A673 (cell line): ENCODE data around the gene HIVEP1. TPM values are rescaled to one million over a fixed set of nuclear protein-coding genes. Genes with fewer than 3 reads are reported as not detected.

Experiments used
- BruUV-seq: library from RNA; stranded (reverse); fragments of 400-500 nt; replicated peaks from 2 replicates; lab custom pipeline; 2021; lab: Mats Ljungman, UMichigan
- CTCF ChIA-PET: fragments of 300-600 bp; sonication (Branson Sonifier 250); formaldehyde crosslinking; loops from one replicate; lab custom pipeline; 2022; ENCODE audit warnings: antibody characterized with exemption; lab: Charles Lee
- POLR2A ChIA-PET: fragments of 300-600 bp; sonication (Branson Sonifier 250); formaldehyde crosslinking; loops from one replicate; lab custom pipeline; 2022; ENCODE audit warnings: antibody characterized with exemption; ENCODE audit not compliant: low non-redundant PET; lab: Charles Lee
- DNase-seq: peaks from one replicate; pipeline ENCODE4 v3.0.0-alpha.2; 2015; ENCODE audit warnings: low spot score
- H3K27ac ChIP-seq: fragments of 200-600 bp; sonication (generic); 2 replicates; pipeline ENCODE4 v1.5.1; 2016; ENCODE audit warnings: mixed run types, low read depth, mild to moderate bottlenecking, mixed read lengths, antibody characterized with exemption, low read length; ENCODE audit not compliant: poor library complexity, severe bottlenecking
- H3K27me3 ChIP-seq: fragments of 200-600 bp; sonication (generic); replicated peaks from 2 replicates; pipeline ENCODE4 v1.6.1; 2017; ENCODE audit warnings: mixed run types, low read depth, mild to moderate bottlenecking, mixed read lengths, antibody characterized with exemption, low read length; ENCODE audit not compliant: insufficient read depth, poor library complexity
- H3K36me3 ChIP-seq: fragments of 200-600 bp; sonication (generic); 2 replicates; pipeline ENCODE4 v1.6.1; 2016; ENCODE audit warnings: mixed run types, mild to moderate bottlenecking, mixed read lengths, antibody characterized with exemption, low read length; ENCODE audit not compliant: insufficient read depth, poor library complexity, severe bottlenecking
- H3K4me1 ChIP-seq: fragments of 200-600 bp; sonication (generic); 2 replicates; pipeline ENCODE4 v1.6.1; 2017; ENCODE audit warnings: mixed run types, mild to moderate bottlenecking, mixed read lengths, antibody characterized with exemption, low read length; ENCODE audit not compliant: insufficient read depth, poor library complexity, severe bottlenecking
- H3K4me3 ChIP-seq: fragments of 200-600 bp; sonication (generic); 2 replicates; pipeline ENCODE4 v1.5.1; 2016; ENCODE audit warnings: low read depth, mixed run types, mild to moderate bottlenecking, mixed read lengths, low read length; ENCODE audit not compliant: poor library complexity, severe bottlenecking
- H3K9me3 ChIP-seq: fragments of 200-600 bp; sonication (generic); 2 replicates; pipeline ENCODE4 v1.6.1; 2016; ENCODE audit warnings: mixed run types, low read depth, mild to moderate bottlenecking, mixed read lengths, antibody characterized with exemption, low read length; ENCODE audit not compliant: poor library complexity, severe bottlenecking
- EZH2 ChIP-seq: fragments of 200-600 bp; sonication (generic); IDR thresholded peaks from 2 replicates; pipeline ENCODE4 v1.6.1; 2017; ENCODE audit warnings: borderline replicate concordance, low read depth, mild to moderate bottlenecking, mixed read lengths, antibody characterized with exemption, low read length; ENCODE audit not compliant: poor library complexity, severe bottlenecking
- intact Hi-C: fragments of 100-400 bp; cut with micrococcal nuclease; formaldehyde crosslinking; loops from one replicate; pipeline ENCODE4 v1.10.0; 2022; ENCODE audit not compliant: unreplicated experiment
- total RNA-seq: library from RNA; stranded (reverse); gene quantifications from 2 replicates; pipeline ENCODE4 v1.2.3, GENCODE V29; 2021
- TF ChIP-seq, protein P1 (sequence below): fragments of 300-800, 200-600 bp; sonication (generic); conservative IDR thresholded peaks from 2 replicates; pipeline ENCODE4 v1.5.1; 2017; ENCODE audit warnings: low read depth, mild to moderate bottlenecking, antibody characterized with exemption, low read length, moderate library complexity, mixed read lengths

The HIVEP1 gene
- total RNA-seq, 1 experiment from 2014 or later = 21.5 TPM

DNA sequence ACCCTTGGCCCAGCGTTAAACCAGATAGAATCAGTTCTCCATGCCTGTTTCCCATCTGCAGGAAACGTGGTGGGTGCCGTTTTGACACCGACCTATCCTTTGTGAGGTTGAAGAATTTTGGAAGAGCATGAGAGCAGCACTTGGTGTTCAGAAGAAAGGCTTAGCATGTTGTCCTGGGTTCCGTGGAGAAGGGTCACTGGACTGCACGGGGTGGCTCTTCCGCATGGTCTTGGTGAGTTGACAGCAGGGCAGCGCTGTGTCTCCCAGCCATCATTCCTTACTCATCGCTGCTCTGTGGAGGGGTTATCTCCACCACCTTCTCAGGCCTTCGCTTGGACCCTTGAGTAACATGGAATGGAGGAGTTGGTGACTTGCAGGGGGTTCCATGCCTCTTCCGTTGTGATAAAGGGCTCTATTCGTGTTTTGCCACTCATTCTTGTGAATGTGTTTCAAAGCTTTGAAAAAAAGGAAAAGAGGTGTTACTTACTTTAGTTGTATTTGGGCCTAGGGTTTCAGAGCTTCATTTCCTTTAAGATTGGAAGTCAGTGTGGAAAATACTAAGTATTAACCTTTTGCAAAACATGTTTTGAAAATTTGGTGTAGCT, 8.2 kb downstream of the HIVEP1 start:
- ChIA-PET CTCF (no interaction called here), POLR2A (no interaction called here)
- Histone ChIP-seq H3K4me3 (no peak overlapping the region), H3K27ac (no peak overlapping the region), H3K4me1 (peaks cover 28% of the 10 kb centered on the region), H3K36me3 (peaks cover 11% of the 10 kb centered on the region), H3K9me3 (no peaks in the 10 kb centered on the region), H3K27me3 (no peaks in the 10 kb centered on the region)
- no peak for TF ChIP-seq EZH2
- TF ChIP-seq, protein P1, sequence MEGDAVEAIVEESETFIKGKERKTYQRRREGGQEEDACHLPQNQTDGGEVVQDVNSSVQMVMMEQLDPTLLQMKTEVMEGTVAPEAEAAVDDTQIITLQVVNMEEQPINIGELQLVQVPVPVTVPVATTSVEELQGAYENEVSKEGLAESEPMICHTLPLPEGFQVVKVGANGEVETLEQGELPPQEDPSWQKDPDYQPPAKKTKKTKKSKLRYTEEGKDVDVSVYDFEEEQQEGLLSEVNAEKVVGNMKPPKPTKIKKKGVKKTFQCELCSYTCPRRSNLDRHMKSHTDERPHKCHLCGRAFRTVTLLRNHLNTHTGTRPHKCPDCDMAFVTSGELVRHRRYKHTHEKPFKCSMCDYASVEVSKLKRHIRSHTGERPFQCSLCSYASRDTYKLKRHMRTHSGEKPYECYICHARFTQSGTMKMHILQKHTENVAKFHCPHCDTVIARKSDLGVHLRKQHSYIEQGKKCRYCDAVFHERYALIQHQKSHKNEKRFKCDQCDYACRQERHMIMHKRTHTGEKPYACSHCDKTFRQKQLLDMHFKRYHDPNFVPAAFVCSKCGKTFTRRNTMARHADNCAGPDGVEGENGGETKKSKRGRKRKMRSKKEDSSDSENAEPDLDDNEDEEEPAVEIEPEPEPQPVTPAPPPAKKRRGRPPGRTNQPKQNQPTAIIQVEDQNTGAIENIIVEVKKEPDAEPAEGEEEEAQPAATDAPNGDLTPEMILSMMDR = no peak
- intact Hi-C loops = no loop called here
- no peak for DNase-seq
- BruUV-seq = no TSS peak

- Histone ChIP-seq H3K27ac (peak overlapping the region; percentile 32), H3K4me3 (no peak overlapping the region), H3K4me1 (peaks cover 35% of the 10 kb centered on the region), H3K27me3 (no peaks in the 10 kb centered on the region), H3K36me3 (no peaks in the 10 kb centered on the region), H3K9me3 (no peaks in the 10 kb centered on the region)
- TF ChIP-seq, protein P1 = no peak
- no peak for TF ChIP-seq EZH2
- POLR2A ChIA-PET = interaction anchor here (0.6 kb wide), 1 partner anchor 174 kb away, joined by 3 read pairs; no protein-coding TSS in a partner anchor
- intact Hi-C loops = no loop called here
- no TSS peak for BruUV-seq
- DNase-seq = no peak
- CTCF ChIA-PET = no interaction called here
These were observed 10.4 kb downstream of the HIVEP1 start for GRCh38 chr6:12022481-12022880.

DNA sequence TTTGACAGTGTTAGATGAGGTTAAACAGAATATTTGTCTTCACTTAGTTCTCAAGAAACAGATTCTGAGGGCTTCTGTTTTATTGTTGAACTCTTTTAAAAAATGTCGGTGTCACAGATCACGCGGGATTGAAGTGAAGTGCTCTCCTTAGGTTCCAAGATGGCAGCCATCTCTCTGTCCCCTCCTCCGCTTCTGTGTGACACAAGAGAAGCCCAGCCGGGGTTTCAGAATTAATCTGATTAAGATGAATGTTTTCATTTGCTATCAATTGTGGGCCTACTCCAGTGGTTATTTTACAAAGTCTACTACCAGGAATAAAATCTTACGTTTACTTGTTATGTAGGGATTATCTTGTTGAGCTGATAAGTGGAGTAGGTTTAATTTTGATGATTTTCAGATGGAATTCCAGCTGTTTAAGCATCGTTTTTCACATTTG, 10.9 kb downstream of the HIVEP1 start:
- TF ChIP-seq, protein P1 = no peak
- no peak for TF ChIP-seq EZH2
- Histone ChIP-seq H3K36me3 (no peaks in the 10 kb centered on the region), H3K4me3 (no peak overlapping the region), H3K27ac (peak overlapping the region; percentile 32), H3K27me3 (no peaks in the 10 kb centered on the region), H3K9me3 (no peaks in the 10 kb centered on the region), H3K4me1 (peaks cover 35% of the 10 kb centered on the region)
- CTCF ChIA-PET = no interaction called here
- intact Hi-C loops = no loop called here
- no TSS peak for BruUV-seq
- peak; percentile 66 for DNase-seq
- POLR2A ChIA-PET = interaction anchor here (0.6 kb wide), 1 partner anchor 173 kb away, joined by 3 read pairs; no protein-coding TSS in a partner anchor
